ENCODE measurements around the gene C1R. TPM values are rescaled to one million over a fixed set of nuclear protein-coding genes. Genes with fewer than 3 reads are reported as not detected.

Gene C1R
- total RNA-seq, 1 experiment from 2014 or later, result 11.5 TPM

GRCh38 chr12:7076493-7076892, 15.8 kb downstream of the C1R start:
- Mint-ChIP-seq H3K4me1 (0 out of 4 replicates have a peak, but pooled peaks cover 0 to 2% of the 10 kb centered on the region in 2 experiments), H3K27ac (no peak overlapping the region), H3K9me3 (no peaks in the 10 kb centered on the region), H3K36me3 (ENCODE audit: insufficient read depth in 1 of 3, low read depth in 3 of 3) (no peaks in the 10 kb centered on the region), H3K27me3 (ENCODE audit: low read depth) (peaks cover 9% of the 10 kb centered on the region), H3K4me3 (no peak overlapping the region)
- Histone ChIP-seq H3K27me3 (ENCODE audit: insufficient read depth, low read length) (no peaks in the 10 kb centered on the region), H3K4ac (ENCODE audit: low read depth, low read length) (no peak overlapping the region), H3K79me2 (ENCODE audit: insufficient read depth, low read length) (no peaks in the 10 kb centered on the region), H4K20me1 (ENCODE audit: control insufficient read depth, insufficient read depth, insufficient read length) (no peaks in the 10 kb centered on the region), H2AFZ (ENCODE audit: low read length) (no peak overlapping the region), H2BK120ac (ENCODE audit: low read depth, low read length, poor library complexity, severe bottlenecking) (no peak overlapping the region), H3K9me3 (ENCODE audit: control insufficient read depth, low read depth, low read length) (no peaks in the 10 kb centered on the region), H3K4me2 (ENCODE audit: insufficient read depth, insufficient read length, low read length) (no peak overlapping the region), H3T11ph (ENCODE audit: low read length) (no peak overlapping the region), H4K8ac (replicated peaks; ENCODE audit: insufficient read length, low read depth, low read length) (no peak overlapping the region), H3K27ac (ENCODE audit: insufficient read length, low read depth, low read length) (no peak overlapping the region), H4K91ac (ENCODE audit: insufficient read length, low read depth, low read length) (no peak overlapping the region), H2BK5ac (ENCODE audit: insufficient read length, low read length) (no peak overlapping the region), H3K14ac (ENCODE audit: insufficient read depth, low read length) (no peak overlapping the region), H4K5ac (ENCODE audit: insufficient read length, low read depth, low read length) (no peak overlapping the region), H3K23ac (ENCODE audit: insufficient read length, low read depth, low read length) (no peak overlapping the region), H3K56ac (ENCODE audit: insufficient read length, low read depth, low read length) (no peak overlapping the region), H2AK5ac (ENCODE audit: insufficient read length, low read length) (no peak overlapping the region), H2BK15ac (ENCODE audit: low read depth, low read length) (no peak overlapping the region), H3K4me1 (ENCODE audit: insufficient read depth, low read length) (no peaks in the 10 kb centered on the region), H2BK20ac (ENCODE audit: low read depth, low read length, poor library complexity, severe bottlenecking) (no peak overlapping the region), H3K18ac (ENCODE audit: insufficient read length, low read depth, low read length) (no peak overlapping the region), H2BK12ac (ENCODE audit: insufficient read length, low read depth, low read length) (no peak overlapping the region), H3K9ac (ENCODE audit: extremely low read depth, insufficient read length, low read length) (no peak overlapping the region), H3K23me2 (ENCODE audit: insufficient read length, low read depth, low read length, poor library complexity, severe bottlenecking) (no peaks in the 10 kb centered on the region), H3K79me1 (ENCODE audit: insufficient read depth, low read depth, low read length, poor library complexity, severe bottlenecking) (no peaks in the 10 kb centered on the region)
- no CpG with 5 or more reads among the region's 4 CpGs for WGBS (ENCODE audit: extremely low coverage, insufficient read length, low lambda C conversion rate)
- no peak for DNase-seq
- TF ChIP-seq CTCF (conservative IDR thresholded peaks at IDR 0.05), result no peak

All from H9 (cell line).